ENCODE results near the gene SP100. TPM values are rescaled to one million over a fixed set of nuclear protein-coding genes. Genes with fewer than 3 reads are reported as not detected.
"Not testable (repeated sequence)": the region's sequence is repeated elsewhere in the genome, so short reads cannot be mapped to it uniquely, and the experiment has no call there.

The SP100 gene
- total RNA-seq, 1 donor from 2014 or later, result 110 TPM

DNA sequence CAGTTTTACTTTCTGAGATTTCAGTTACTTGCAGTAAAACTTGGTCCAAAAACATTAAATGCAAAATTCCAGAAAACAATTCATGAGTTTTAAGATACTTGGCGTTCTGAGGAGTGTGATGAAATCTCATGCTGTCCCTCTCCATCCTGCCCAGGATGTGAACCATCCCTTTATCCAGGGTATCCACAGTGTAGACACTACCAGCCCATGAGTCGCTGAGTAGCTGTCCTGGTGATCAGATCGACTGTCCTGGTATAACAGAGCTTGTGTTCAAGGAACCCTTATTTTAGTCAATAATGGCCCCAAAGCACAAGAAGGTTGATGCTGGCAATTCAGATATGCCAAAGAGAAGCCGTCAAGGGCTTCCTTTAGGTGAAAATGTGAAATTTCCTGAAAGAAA, 3.2 kb downstream of the SP100 start:
- DNase-seq (ENCODE audit: low read depth, low spot score), result no peak

DNA sequence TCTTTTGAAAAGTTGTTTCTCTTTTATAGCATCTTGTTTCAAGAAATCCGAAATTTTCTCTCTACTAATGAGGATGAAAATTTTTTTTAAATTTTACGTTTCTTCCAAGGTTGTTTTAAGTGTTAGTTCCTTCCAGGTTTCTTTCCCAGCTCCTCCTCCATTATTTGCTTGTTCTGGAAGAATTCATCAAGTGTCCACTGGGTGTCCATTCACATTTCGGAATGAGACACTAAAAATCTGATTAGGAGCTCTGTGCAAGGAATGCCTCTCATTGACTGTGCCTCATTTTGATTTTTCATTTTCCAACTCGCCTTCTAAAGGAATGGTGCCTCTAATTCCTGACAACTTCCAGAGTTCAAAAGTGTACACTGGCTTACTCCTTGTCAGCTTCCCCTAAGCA, 6.1 kb downstream of the SP100 start:
- DNase-seq (ENCODE audit: low read depth, low spot score), result no peak

DNA sequence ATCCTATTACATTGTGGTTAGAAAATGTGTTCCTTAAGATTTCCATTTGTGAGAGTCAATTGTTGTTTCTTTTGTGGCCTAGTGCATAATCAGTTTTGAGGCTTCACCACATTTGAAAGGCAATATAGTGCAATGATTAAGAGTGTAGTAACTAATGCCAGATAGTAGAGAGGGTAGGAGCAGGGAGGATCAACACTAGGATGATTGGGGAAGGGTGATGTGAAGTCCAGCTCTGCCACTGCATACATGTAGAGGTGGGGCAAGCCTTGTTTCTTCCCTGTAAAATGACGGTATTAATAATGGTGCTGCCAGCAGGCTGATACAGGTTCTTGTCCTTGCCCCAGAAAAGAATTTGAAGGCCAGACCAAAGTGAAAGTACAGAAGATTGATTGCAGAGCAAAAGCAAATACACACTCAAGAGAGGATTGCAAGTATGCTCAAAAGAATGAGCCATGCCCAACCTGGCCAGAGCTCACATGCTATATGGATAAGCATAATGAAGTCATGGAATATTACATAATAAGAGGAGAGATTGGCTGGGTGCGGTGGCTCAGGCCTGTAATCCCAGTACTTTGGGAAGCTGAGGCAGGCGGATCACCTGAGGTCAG, 8.0 kb downstream of the SP100 start:
- no peak for DNase-seq (ENCODE audit: low read depth, low spot score)

- DNase-seq (ENCODE audit: low read depth, low spot score), result no peak
These were observed 9.4 kb downstream of the SP100 start for GRCh38 chr2:230425377-230425776.

GRCh38 chr2:230429513-230429912, 13.5 kb downstream of the SP100 start:
- DNase-seq (ENCODE audit: low read depth, low spot score), result no peak

- no peak for DNase-seq (ENCODE audit: low read depth, low spot score)
These were observed 15.2 kb downstream of the SP100 start for GRCh38 chr2:230430957-230431910.

GRCh38 chr2:230434677-230435324, 18.8 kb downstream of the SP100 start:
- no peak for DNase-seq (ENCODE audit: low read depth, low spot score)

DNA sequence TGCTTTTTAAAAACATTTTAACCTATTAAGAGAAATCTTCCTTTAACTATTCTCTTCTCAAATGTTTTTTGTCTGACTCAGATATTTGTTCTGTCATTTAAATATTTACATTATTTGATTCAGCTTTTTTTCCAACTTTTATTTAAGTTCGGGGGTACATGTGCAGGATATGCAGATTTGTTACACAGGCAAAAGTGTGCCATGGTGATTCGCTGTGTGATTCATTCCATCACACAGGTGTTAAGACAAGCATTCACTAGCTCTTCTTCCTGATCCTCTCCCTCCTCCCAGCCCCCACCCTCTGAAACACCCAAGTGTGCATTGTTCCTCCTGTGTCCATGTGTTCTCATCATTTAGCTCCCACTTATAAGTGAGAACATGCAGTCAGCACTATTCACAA, 19.4 kb downstream of the SP100 start:
- DNase-seq (ENCODE audit: low read depth, low spot score), result no peak

- DNase-seq (ENCODE audit: low read depth, low spot score), result not testable (repeated sequence)
These were observed 23.1 kb downstream of the SP100 start for GRCh38 chr2:230439121-230439520.

DNA sequence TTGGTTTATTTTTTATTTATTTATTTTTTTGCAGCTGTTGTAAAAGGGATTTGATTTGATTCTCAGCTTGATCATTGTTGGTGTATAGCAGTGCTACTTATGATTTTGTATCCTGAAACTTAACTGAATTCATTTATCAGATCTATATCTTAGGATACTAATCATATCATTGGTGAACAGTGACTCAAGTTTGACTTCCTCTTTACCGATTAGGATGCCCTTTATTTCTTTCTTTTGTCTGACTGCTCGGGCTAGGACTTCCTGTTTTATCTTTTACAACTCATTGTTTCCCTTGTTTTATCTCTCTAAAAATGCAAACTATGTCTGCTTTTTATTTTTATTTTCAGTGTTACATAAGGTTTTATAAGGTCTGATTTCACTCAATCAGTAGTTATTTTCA, 23.6 kb downstream of the SP100 start:
- DNase-seq (ENCODE audit: low read depth, low spot score), result no peak

DNA sequence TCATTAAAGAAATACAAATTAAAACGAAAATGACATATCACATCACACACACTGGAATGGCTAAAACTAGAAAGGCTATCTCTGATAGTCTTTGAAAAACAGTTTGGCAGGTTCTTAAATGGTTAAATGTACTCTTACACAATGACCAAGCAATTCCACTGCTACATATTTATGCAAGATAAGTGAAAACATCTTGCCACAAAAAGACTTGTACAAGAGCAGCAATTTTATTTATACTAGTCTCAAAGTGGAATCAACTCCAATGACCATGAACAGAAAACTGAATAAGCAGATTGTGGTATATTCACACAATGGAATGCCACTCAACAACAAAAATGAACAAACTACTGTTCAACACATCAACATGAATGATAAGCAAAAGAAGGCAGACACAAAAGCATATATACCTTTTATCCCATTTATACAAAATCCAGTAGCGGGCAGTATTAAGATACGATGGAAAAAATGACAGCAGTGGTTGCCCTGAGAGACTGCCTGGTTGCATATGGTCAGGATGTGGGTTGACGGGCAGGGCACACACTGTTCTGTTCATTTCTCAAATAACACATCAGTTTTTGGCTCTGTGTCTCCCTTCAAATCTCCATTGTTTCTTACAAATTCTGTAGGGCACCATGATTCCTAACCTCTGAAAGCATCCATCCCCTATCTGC, 25.4 kb downstream of the SP100 start:
- peak; percentile 47 for DNase-seq (ENCODE audit: low read depth, low spot score)

DNA sequence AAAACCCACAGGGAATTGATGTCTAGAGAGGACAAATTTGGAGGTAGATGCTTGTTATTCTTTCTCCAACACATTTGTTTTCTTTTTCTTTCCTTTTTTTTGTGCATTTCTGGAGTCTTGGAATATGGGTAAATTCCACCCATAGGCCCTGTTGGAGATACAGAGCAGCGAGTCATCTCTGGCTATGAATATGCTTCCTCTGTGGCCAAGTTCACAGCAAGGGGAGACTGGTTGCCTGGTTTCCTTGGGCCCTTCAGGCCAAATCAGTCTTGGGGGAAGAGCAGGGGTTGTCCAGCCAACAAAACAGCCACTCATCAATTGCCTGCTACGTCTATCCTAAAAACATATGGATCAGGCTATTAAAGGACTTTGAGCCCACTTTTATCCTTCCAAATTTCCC, 27.5 kb downstream of the SP100 start:
- DNase-seq (ENCODE audit: low read depth, low spot score), result no peak

GRCh38 chr2:230444832-230445231, 28.8 kb downstream of the SP100 start:
- DNase-seq (ENCODE audit: low read depth, low spot score), result no peak

- no peak for DNase-seq (ENCODE audit: low read depth, low spot score)
These were observed 31.0 kb downstream of the SP100 start for GRCh38 chr2:230447036-230447435.

DNA sequence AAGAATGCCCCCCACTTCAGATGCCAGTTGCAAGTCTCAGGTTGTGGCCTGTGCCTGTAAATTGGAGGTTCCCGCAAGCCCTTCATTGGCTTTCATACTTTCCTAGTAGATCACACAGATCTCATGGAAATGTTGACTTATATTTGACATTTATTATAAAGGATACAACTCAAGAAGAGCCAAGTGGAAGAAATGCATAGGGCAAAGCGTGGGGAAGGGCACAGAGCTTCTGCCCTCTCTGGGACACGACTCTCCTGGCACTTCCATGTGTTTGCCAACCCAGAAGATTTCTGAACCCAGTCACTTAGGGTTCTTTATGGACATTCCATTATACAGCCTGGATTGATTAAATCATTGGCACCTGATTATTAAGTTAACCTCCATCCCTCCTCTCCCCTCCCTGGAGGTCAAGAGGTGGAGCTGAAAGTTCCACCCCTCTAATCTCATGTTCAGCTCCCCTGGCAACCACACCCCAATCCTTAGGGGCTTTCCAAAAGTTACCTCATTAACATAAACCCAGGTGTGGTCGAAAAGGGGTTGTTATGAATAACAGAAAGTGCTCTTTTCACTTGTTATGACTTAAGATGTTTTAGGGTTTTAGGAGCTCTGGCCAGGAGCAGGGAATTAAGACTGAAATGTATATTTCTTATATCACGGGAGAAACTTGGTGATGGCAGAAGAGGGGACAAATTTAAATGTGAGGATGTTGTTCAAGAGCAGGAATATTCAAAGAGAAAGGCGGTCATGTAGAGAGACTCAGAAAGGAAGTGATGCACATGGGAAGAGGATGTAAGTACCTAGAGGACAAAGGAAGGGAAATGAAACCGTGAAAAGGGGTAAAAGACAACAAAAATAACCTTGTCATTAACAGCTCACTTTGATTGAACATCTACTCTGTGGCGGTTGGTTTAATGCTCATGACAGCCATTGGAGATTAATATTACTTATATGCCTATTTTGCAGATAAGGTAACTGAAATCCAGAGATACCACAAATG, 31.8 kb downstream of the SP100 start:
- DNase-seq (ENCODE audit: low read depth, low spot score), result no peak

DNA sequence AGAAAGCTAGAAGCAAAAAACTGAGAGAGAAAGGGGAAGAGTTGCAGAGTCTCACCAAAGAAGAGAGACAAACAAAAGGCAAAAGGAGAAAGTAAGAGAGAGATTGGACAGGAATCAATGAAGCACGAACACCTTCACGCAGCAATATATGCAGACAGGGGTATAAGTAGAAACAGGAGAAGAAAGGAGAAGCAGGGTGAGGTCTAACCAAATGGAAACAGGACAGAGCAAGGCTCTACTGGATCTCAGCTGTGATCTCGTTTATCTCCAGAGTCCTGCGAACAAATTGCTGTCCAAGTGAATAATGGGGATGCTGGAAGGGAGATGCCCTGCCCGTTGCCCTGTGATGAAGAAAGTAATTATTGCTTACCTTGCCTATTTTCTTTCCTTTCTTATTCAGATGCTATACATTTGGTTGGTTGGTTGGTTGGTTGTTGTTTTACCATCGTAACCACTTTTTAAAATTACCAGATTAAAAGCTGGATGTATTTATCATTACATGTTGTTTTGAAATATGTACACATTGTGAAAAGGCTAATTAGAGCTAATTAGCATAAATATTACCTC, 34.0 kb downstream of the SP100 start:
- DNase-seq (ENCODE audit: low read depth, low spot score), result no peak

DNA sequence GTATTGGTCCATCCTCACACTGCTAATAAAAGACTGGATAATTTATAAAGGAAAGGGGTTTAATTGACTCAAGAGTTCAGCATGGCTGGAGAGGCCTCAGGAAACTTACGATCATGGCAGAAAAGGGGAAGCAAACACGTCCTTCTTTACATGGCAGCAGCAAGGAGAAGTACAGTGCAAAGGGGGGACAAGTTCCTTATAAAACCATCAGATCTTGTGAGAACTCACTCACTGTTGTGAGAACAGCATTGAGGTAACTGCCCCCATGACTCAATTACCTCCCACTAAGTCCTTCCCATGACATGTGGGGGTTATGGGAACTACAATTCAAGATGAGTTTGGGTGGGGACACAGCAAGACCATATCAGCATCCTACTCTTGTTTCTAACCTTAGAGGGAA, 37.0 kb downstream of the SP100 start:
- no peak for DNase-seq (ENCODE audit: low read depth, low spot score)

DNA sequence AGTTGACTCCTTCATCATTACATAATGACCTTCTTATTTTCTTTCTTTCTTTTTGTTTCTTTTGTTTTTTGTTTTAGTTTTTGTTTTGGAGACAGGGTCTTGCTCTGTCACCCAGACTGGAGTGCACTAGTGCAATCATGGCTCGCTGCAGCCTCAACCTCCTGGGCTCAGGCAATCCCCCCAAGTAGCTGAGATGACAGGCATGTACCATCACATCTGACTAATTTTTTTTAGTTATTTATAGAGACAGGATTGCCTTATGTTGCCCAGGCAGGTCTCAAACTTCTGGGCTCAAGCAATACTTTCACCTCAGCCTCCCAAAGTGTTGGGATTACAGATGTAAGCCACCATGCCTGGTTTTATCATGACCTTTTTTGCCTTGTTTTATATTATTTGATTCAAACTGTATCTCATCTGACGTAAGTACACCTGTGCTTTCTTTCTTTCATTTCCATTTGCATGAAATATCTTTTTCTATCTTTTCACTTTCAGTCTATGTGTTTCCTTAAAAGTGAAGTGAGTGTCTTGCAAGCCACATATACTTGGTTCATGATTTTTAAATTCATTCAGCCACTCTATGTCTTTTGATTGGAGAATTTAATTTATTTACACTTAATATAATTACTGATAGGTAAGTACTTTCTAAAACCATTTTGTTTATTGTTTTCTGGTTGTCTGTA, 39.1 kb downstream of the SP100 start:
- DNase-seq (ENCODE audit: low read depth, low spot score), result no peak

DNA sequence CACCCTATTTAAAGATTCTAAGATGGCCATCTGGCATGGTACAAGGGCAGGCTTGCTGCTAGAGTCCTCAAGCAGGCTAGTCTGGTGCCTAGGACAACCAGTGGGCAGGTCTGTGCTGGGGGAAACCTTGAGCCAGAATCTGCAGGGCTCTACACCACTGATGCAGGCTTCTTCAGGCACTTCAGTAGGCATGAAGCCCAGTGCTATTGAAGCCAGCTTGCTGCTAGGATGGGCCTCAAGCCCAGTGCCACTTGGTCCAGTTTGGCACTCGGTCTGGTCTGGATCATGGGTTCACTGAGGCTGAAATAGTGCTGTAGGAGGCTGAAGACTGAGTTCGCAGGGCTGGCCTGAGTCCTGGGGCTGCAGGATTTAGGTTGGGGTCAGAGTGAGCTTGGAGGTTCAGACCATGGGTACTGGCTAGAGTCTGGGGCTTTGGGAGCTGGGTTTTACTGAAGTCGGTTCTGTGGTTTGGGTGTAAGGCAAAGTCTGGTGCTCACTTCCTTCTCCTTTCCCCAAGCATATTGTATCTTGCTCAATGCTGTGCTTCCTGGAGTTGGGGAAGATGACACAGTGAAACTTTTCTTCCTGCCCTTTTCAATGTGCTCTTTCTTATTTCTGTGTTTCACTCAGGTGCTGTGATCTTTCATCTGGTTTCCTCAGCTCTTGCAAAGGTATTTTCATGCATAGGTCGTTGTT, 41.2 kb downstream of the SP100 start:
- no peak for DNase-seq (ENCODE audit: low read depth, low spot score)
